ENCODE measurements around the gene LMO2.

DNA sequence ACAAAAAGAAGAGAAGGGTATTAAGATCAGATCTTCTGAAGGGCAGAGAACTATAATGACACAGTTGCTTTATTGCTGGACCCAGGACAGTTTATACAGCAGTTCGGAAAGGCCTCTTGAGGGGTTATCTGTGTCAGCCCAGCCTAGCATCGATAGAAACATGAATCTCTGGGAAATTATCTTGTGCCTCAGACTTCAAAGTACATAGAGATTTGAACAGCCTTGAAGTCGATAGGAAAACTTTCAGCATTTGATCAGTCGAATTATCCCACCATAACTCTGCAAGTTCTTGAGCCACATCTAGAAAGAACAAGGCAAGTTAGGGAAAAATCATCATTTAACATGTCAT, 2.5 kb upstream of the LMO2 start:
- no peak for TF ChIP-seq FOS (IDR thresholded peaks at IDR 0.05; ENCODE audit: borderline replicate concordance, insufficient read depth, low read length)
- TF ChIP-seq, protein P1, sequence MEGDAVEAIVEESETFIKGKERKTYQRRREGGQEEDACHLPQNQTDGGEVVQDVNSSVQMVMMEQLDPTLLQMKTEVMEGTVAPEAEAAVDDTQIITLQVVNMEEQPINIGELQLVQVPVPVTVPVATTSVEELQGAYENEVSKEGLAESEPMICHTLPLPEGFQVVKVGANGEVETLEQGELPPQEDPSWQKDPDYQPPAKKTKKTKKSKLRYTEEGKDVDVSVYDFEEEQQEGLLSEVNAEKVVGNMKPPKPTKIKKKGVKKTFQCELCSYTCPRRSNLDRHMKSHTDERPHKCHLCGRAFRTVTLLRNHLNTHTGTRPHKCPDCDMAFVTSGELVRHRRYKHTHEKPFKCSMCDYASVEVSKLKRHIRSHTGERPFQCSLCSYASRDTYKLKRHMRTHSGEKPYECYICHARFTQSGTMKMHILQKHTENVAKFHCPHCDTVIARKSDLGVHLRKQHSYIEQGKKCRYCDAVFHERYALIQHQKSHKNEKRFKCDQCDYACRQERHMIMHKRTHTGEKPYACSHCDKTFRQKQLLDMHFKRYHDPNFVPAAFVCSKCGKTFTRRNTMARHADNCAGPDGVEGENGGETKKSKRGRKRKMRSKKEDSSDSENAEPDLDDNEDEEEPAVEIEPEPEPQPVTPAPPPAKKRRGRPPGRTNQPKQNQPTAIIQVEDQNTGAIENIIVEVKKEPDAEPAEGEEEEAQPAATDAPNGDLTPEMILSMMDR (IDR thresholded peaks at IDR 0.05; ENCODE audit: extremely low read depth in 1 of 2, insufficient read depth in 1 of 2, low read depth in 1 of 2, low read length in 2 of 2) = no peak
- no peak for TF ChIP-seq POLR2A (IDR thresholded peaks at IDR 0.05; ENCODE audit: low read depth, low read length)

All from endothelial cell of umbilical vein (primary cell).